OCI-LY3 (cell line): ENCODE measurements around the gene LCNL1.

Experiments used
- EZH2phosphoT487 ChIP-seq: fragments of 200-600 bp; shearing (Covaris generic); IDR thresholded peaks from 2 replicates; pipeline ENCODE4 v1.6.1; 2018; ENCODE audit warnings: antibody characterized with exemption, mixed run types, low read depth
- TF ChIP-seq, protein P1 (sequence below): fragments of 200-600, 300-600 bp; sonication (generic); IDR thresholded peaks from 2 replicates; pipeline ENCODE4 v1.5.1; 2014; ENCODE audit warnings: antibody characterized with exemption, low read length, low read depth

DNA sequence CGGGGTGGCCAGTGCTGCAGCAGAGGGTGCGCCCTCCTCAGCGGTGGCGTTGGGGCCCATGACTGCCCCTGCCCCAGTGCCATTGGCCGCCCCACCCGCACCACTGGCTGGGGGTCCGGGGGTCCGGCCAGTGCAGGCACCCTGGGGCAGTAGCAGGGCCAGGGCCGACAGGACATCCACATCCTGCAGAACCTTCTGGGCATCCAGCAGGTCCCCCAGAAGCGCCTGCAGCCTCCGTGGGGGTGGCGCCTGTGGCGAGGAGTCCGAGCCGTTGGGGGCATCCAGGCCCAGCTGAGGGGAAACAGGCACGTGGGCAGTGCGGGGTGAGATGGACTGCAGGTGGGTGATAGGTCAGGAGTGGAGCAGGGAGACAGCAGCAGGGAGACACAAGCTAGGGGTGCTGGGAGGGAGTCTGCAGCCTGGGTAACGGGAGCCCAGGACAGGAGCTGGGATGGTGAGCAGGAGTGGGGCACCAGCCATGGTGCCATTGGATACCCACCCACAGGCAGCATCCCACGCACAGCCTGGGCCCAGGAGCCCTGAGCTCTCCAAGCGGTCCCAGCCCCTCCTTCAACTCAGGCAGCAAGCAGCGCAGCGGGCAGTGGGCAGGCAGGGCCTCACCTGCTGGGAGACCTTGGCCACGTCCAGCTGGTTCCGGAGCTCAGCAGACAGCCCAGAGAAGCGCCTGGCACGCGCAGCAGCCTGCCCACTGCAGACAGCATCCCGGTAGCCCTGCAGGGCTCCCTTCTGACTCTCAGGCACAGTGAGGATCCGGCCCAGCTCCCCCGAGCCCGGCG is 38.2 kb downstream of the LCNL1 start:
- TF ChIP-seq, protein P1, sequence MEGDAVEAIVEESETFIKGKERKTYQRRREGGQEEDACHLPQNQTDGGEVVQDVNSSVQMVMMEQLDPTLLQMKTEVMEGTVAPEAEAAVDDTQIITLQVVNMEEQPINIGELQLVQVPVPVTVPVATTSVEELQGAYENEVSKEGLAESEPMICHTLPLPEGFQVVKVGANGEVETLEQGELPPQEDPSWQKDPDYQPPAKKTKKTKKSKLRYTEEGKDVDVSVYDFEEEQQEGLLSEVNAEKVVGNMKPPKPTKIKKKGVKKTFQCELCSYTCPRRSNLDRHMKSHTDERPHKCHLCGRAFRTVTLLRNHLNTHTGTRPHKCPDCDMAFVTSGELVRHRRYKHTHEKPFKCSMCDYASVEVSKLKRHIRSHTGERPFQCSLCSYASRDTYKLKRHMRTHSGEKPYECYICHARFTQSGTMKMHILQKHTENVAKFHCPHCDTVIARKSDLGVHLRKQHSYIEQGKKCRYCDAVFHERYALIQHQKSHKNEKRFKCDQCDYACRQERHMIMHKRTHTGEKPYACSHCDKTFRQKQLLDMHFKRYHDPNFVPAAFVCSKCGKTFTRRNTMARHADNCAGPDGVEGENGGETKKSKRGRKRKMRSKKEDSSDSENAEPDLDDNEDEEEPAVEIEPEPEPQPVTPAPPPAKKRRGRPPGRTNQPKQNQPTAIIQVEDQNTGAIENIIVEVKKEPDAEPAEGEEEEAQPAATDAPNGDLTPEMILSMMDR = no peak
- no peak for TF ChIP-seq EZH2phosphoT487
